HG03097 (cell line): ENCODE data around the gene SNAPC4.
"Not testable (repeated sequence)": the region's sequence is repeated elsewhere in the genome, so short reads cannot be mapped to it uniquely, and the experiment has no call there.

Source experiments
- ATAC-seq: cut with Tn5 transposase; IDR thresholded peaks from one replicate; pipeline ENCODE4 v1.9.1; 2021; ENCODE audit not compliant: unreplicated experiment, low FRiP score

SNAPC4 gene

GRCh38 chr9:136433043-136433715 lies 33.2 kb upstream of the SNAPC4 start:
- no peak for ATAC-seq

GRCh38 chr9:136432591-136432990 lies 32.6 kb upstream of the SNAPC4 start:
- no peak for ATAC-seq

DNA sequence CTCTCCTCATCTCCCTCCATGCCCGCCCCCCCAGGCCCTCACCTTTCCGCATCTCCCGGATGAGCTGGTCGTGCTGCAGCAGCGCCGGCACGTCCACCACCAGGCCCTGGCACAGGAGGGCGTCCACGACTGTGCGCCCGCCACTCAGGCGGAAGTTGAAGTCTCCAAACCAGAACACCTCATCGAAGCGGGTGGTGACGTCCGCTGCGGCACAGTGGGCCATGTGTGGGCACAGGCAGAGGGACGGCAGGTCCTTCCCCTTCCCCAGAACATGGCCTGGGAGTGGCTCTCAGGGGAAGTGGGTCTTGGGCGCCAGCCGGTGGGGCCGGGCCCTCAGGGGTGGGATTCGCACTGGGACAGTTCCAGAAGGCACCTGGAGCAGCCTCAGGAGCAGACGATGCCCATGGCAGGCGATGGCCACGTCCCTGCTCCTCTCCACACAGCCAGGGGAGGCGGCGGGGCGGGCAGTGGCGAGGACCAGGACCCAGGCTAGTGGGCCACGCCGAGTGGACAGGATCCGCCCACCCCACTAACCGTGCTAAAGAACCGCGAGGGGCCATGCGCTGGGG lies 31.9 kb upstream of the SNAPC4 start:
- ATAC-seq = no peak

GRCh38 chr9:136430588-136431234 lies 30.7 kb upstream of the SNAPC4 start:
- ATAC-seq = no peak

DNA sequence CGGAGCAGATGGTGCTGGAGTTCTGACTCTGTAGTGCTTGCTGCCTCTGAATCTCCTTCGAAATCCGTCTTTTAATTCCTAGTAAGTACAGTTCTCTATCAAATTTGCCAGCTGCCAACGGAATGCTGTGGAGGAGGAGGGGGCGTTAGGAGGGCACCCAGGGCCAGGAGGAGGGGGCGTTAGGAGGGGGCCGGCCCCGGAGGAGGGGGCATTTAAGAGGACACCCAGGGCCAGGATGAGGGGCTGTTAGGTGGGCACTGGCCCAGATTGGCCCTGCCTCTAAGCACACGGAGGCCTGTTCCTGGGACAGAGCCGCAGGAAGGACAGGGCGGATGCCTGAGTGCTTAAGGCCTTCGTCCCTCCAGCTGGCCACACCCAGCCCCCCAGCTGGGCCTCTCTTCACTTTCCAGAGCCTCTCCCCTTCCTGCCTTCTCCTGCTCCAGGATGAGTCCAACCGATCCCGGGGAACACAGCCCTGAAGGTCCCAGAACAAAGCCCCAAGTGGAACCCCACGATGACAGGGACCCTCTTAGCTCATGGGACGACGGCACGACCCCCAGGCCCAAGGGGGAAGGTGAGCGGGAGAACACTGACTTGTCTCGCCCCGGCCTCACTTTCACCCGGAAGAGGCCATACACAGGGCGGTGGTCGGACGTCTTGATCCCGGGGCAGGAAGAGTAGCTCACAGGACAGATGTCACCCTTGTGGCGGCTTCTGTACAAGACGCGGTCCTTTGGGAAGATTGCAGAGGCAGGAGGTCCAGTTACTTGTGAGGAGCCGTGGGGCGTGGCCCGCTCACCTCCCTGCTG lies 29.9 kb upstream of the SNAPC4 start:
- no peak for ATAC-seq

DNA sequence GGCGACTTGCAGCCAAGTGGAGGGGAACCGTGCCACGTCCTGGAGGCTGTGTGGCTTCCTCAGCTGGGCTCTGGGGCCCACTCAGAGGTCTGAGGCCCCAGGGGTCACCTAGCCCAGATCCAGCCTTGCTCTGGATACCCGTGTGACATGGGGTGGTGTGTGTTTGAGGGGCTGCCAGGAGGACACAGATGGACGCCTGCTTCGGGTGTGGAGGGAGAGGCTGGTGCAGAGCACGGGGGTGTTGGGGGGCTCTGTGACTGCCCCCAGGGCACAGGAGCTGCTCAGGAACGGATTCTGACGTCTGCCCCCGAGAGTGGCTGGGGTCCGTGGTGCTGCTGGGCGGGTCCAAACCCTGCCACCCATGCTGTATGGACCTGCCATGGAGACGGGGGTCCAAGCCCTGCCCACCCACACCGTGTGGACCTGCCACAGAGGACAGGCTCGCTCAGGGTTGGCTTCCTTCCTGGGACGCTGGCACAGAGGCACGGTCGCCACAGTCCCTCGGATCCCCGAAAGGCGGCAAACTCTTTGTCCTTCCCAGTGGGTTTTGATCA lies 29.2 kb upstream of the SNAPC4 start:
- ATAC-seq = no peak

- ATAC-seq = no peak
These were observed 26.8 kb upstream of the SNAPC4 start for GRCh38 chr9:136426787-136427186.

- ATAC-seq = not testable (repeated sequence)
These were observed 25.4 kb upstream of the SNAPC4 start for GRCh38 chr9:136425367-136425766.

DNA sequence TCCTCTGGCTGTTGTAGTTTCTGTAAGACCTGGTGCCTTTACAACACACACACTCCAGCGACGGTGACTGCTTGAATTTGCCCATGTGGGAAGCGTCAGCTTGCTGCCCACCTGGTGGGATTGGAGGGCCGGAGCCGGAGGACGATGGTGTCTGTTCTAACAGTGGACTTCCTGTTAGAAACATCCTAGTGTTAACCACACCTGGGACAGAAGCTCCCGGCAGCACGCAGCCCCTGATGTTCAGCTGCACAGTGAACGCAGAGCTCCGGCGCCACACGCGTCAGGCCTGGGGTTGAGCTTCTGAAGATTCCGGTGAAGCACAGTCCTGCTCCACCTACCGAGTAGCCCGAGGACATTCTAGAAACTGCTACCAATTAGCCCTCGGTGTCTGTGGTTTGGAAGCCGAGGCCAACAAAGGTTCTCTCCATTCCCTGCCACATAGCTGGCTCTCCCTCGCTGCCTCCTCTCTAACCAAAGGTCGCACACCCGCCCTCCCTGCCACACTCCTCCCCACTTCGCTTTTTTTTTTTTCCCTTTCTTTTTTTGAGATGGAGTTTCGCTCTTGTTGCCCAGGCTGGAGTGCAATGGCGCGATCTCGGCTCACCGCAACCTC lies 24.9 kb upstream of the SNAPC4 start:
- no peak for ATAC-seq

GRCh38 chr9:136423432-136424146 lies 23.6 kb upstream of the SNAPC4 start:
- no peak for ATAC-seq

GRCh38 chr9:136422876-136423275 lies 22.9 kb upstream of the SNAPC4 start:
- no peak for ATAC-seq

DNA sequence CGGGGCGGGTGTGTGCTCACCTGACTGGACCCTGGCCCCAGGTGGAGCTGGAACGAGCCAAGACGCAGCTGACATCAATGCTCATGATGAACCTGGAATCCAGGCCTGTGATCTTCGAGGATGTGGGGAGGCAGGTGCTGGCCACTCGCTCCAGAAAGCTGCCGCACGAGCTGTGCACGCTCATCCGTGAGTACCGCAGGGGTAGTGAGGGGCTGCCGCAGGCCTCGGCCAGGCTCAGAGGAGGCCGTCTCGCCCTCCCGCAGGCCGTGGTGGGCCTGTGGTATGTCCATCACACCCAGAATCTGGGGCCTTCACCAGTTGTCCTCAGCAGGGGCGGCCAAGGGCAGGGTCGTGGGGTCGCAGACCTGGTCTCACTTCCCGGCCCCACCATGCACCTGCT lies 21.8 kb upstream of the SNAPC4 start:
- ATAC-seq = no peak

- no peak for ATAC-seq
These were observed 19.1 kb upstream of the SNAPC4 start for GRCh38 chr9:136419092-136419420.

DNA sequence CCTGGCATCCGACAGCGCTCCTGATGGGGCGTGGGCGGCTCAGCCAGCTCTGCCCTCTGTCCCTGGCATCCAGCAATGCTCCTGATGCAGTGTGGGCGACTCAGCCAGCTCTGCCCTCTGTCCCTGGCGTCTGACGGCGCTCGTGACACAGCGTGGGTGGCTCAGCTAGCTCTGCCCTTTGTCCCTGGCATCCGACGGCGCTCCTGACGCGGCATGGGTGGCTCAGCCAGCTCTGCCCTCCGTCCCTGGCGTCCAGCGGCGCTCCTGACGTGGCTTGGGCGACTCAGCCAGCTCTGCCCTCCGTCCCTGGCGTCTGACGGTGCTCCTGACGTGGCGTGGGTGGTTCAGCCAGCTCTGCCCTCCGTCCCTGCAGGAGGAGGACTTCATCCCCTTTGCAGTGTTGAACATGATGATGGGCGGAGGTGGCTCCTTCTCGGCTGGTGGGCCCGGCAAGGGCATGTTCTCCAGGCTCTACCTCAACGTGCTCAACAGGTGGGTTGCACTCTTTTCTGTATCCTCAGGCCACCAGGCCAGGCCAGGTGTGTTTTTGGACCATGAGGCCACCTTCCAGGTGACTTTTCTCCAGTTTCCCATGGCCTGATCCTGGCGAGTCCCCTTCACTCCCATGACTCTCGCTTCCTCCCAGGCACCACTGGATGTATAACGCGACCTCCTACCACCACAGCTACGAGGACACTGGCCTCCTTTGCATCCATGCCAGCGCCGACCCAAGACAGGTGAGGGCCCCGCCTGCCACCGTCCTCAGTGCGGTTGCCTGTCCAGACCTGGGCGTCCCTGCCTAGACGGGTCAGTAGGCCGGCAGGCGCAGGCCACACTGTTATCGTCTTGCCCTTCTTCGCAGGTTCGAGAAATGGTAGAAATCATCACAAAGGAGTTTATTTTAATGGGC lies 18.5 kb upstream of the SNAPC4 start:
- ATAC-seq = no peak

GRCh38 chr9:136416914-136417313 lies 16.9 kb upstream of the SNAPC4 start:
- ATAC-seq = no peak

DNA sequence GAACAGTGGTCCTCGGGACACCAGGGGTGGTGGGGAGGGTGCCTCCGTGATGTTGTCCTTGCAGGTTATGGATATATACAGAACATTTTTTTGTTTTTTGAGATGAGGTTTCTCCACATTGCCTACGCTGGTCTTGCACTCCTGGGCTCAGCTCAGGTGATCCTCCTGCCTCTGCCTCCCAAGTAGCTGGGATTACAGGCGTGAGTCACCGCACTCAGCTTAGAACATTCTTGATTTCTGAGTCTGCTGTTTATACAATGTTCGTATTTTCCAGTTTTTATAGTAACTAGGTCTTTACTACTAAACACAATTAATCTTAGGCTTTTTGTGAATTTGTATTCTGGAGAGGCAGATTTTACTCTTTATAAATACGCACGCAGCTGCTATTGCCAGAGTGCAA lies 16.5 kb upstream of the SNAPC4 start:
- no peak for ATAC-seq

DNA sequence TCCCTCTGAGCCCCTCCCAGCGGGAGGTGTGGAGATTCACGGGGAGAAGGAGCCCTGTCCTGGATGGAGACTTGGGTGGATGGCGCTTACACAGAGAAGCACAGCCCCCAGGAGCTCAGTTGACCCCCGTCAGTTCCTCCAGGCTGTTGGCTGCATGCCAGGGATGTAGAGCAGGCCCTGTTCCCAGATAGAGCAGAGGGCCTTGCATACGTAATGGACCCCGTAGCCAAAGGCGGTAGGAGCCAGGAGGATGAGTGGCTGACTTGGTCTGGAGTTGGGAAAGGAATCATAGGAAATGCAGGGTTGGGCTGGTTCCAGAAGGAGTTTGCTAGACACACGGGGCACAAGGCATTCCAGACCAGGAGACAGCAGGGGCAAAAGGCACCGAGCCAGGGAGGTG lies 13.0 kb upstream of the SNAPC4 start:
- no peak for ATAC-seq

- no peak for ATAC-seq
These were observed 11.4 kb upstream of the SNAPC4 start for GRCh38 chr9:136411378-136411777.
